A673 (cell line): Measurements from ENCODE around the gene MND1.

Source experiments
- CTCF ChIP-seq: fragments of 300-800, 200-600 bp; sonication (generic); conservative IDR thresholded peaks from 2 replicates; pipeline ENCODE4 v1.5.1; 2017; ENCODE audit warnings: low read depth, mild to moderate bottlenecking, antibody characterized with exemption, low read length, moderate library complexity, mixed read lengths
- EZH2 ChIP-seq: fragments of 200-600 bp; sonication (generic); IDR thresholded peaks from 2 replicates; pipeline ENCODE4 v1.6.1; 2017; ENCODE audit warnings: borderline replicate concordance, low read depth, mild to moderate bottlenecking, mixed read lengths, antibody characterized with exemption, low read length; ENCODE audit not compliant: poor library complexity, severe bottlenecking

- TF ChIP-seq CTCF (no peak), EZH2 (no peak)
Observed at GRCh38 chr4:153418558-153418957, 74.1 kb downstream of the MND1 start.
